Measurements from ENCODE around the gene CCDC88C.

Gene CCDC88C

DNA sequence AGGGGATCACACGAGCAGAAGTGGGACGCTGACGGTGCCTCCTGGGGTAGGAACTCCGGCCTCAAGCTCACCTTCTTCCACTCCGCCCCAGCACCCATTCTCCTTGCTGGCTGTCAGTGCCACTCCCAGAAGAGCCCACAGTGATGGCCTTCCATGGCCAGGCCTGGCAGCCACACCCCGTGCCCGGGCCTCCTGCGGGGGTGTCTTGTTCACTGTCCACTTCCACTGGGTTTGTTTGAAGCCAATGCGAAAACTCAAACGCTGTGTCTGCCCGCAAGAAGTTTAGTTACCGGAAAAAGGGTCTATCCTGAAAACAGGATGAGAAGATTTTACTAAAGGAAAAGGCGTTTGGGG is 38.1 kb downstream of the CCDC88C start:
- H2AFZ ChIP-seq (ENCODE audit: low read depth, low read length), result no peak overlapping the region
- DNase-seq (no peak), ATAC-seq (ENCODE audit: insufficient read depth, low read depth) (no peak)
- no peaks in the 10 kb centered on the region for H3K27me3 ChIP-seq (ENCODE audit: insufficient read depth, low read length, poor library complexity)
- H3K36me3 ChIP-seq (ENCODE audit: insufficient read depth, low read length), result peaks cover 27% of the 10 kb centered on the region
- H3K27ac ChIP-seq (ENCODE audit: low read length), result 0 out of 2 replicates have a peak overlapping the region, but pooled peaks have one; percentile 49
- H3K4me2 ChIP-seq (ENCODE audit: insufficient read depth, low read length), result no peak overlapping the region
- H3K4me3 ChIP-seq (ENCODE audit: low read depth in 1 of 2, low read length in 2 of 2), result no peak overlapping the region
- no peaks in the 10 kb centered on the region for H3K9me3 ChIP-seq (ENCODE audit: insufficient read depth, low read length, severe bottlenecking)
- peaks cover 94% of the 10 kb centered on the region for H4K20me1 ChIP-seq (ENCODE audit: insufficient read depth, low read length)
- peaks cover 39% of the 10 kb centered on the region for H3K4me1 ChIP-seq (ENCODE audit: insufficient read depth, low read length)
- H3K9ac ChIP-seq (ENCODE audit: low read depth, low read length), result no peak overlapping the region
- TF ChIP-seq EZH2 (IDR thresholded peaks at IDR 0.05; ENCODE audit: borderline replicate concordance, low read depth, low read length, severe bottlenecking), result no peak
- TF ChIP-seq, protein P1, sequence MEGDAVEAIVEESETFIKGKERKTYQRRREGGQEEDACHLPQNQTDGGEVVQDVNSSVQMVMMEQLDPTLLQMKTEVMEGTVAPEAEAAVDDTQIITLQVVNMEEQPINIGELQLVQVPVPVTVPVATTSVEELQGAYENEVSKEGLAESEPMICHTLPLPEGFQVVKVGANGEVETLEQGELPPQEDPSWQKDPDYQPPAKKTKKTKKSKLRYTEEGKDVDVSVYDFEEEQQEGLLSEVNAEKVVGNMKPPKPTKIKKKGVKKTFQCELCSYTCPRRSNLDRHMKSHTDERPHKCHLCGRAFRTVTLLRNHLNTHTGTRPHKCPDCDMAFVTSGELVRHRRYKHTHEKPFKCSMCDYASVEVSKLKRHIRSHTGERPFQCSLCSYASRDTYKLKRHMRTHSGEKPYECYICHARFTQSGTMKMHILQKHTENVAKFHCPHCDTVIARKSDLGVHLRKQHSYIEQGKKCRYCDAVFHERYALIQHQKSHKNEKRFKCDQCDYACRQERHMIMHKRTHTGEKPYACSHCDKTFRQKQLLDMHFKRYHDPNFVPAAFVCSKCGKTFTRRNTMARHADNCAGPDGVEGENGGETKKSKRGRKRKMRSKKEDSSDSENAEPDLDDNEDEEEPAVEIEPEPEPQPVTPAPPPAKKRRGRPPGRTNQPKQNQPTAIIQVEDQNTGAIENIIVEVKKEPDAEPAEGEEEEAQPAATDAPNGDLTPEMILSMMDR (IDR thresholded peaks at IDR 0.05; ENCODE audit: borderline replicate concordance, extremely low read depth, low read length, poor library complexity, severe bottlenecking), result no peak
- H3K79me2 ChIP-seq (ENCODE audit: insufficient read depth, low read length), result peaks cover 99% of the 10 kb centered on the region

DNA sequence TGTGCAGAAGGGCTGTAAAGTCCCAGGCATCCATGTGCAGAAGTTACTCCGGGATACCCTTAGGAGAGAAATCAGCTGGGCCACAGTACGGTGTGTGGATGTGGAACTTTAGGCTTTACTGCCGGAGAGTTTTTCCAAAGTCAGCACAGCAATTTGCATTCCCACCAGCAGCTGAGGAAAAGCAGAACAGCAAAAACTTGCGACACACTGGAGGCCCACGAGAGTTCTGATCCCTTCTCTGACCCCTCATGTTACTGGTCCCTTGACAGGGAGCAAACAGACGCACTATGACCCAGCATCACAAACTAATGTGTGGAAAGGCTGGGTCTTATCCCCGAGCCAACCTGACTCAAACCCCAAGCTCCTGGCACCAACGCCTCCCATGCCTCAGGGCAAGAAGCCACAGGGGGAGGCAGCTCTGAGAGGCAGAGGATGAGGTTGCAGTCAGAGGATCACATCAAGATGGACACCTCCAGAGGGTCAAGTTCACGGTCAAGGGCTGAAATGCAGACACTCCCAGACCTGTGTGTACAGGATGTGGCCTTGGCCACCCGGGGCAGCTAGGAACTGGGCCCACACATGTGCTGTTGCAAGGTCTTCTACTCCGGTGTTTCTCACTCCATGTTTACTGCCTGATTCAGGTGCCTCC is 38.6 kb downstream of the CCDC88C start:
- Histone ChIP-seq H3K36me3 (ENCODE audit: insufficient read depth, low read length) (peaks cover 28% of the 10 kb centered on the region), H3K27me3 (ENCODE audit: insufficient read depth, low read length, poor library complexity) (no peaks in the 10 kb centered on the region), H3K4me3 (ENCODE audit: low read depth in 1 of 2, low read length in 2 of 2) (no peak overlapping the region), H3K79me2 (ENCODE audit: insufficient read depth, low read length) (peaks cover 99% of the 10 kb centered on the region), H2AFZ (ENCODE audit: low read depth, low read length) (no peak overlapping the region), H3K4me1 (ENCODE audit: insufficient read depth, low read length) (peaks cover 44% of the 10 kb centered on the region), H3K9me3 (ENCODE audit: insufficient read depth, low read length, severe bottlenecking) (no peaks in the 10 kb centered on the region), H3K4me2 (ENCODE audit: insufficient read depth, low read length) (no peak overlapping the region), H4K20me1 (ENCODE audit: insufficient read depth, low read length) (peaks cover 96% of the 10 kb centered on the region), H3K9ac (ENCODE audit: low read depth, low read length) (no peak overlapping the region), H3K27ac (ENCODE audit: low read length) (peak overlapping the region; percentile 49)
- ATAC-seq (ENCODE audit: insufficient read depth, low read depth), result no peak
- TF ChIP-seq EZH2 (IDR thresholded peaks at IDR 0.05; ENCODE audit: borderline replicate concordance, low read depth, low read length, severe bottlenecking), result no peak
- TF ChIP-seq, protein P1 (IDR thresholded peaks at IDR 0.05; ENCODE audit: borderline replicate concordance, extremely low read depth, low read length, poor library complexity, severe bottlenecking), result no peak
- no peak for DNase-seq

DNA sequence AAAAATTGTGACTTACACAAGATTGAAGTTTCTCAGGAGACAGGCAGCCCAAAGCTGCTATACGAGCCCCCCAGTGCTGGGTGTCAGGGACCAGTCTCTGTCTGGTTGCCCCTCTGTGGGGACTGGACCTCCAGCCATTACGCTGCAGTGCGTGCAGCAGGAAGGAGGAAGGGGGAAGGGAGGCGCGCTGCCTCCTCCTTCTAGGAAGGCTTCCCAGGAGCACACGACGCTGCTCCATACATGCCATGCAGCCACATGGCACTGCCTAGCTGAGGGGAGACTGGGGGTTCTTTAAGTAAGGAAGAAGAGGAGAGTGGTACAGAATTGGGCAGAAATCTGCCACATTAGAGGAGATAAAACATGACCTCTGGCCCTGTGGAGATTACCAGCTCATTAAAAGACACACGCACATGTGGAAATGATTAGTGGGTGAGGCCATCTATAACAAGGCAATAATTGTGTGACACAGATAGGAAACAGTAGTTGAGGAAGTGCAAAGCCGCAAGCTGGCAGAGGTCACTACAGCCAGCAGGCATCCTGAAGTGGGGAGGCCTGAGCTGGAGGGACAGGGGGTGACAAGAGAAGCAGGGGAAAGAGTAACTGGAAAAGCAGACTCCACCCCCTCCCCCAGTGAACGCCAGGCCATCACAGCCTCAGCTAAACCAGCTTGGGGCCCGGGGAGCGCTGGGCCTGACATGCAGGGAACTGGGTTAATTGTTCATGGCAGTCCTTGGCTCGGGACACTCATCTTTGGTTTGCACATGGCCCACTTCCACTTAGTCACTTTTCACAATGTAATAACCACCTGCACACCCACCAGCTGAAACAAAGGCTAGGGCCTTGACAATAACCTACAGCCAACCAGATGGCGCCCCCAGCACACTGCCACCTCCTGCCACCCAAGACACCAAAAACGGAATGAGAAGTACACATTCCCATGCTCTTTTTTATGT is 39.6 kb downstream of the CCDC88C start:
- H3K4me2 ChIP-seq (ENCODE audit: insufficient read depth, low read length), result no peak overlapping the region
- H3K79me2 ChIP-seq (ENCODE audit: insufficient read depth, low read length), result peaks cover 97% of the 10 kb centered on the region
- peak overlapping the region; percentile 18 for H3K27ac ChIP-seq (ENCODE audit: low read length)
- TF ChIP-seq, protein P1 (IDR thresholded peaks at IDR 0.05; ENCODE audit: borderline replicate concordance, extremely low read depth, low read length, poor library complexity, severe bottlenecking), result no peak
- no peak for TF ChIP-seq EZH2 (IDR thresholded peaks at IDR 0.05; ENCODE audit: borderline replicate concordance, low read depth, low read length, severe bottlenecking)
- H3K9me3 ChIP-seq (ENCODE audit: insufficient read depth, low read length, severe bottlenecking), result no peaks in the 10 kb centered on the region
- no peak for ATAC-seq (ENCODE audit: insufficient read depth, low read depth)
- peaks cover 95% of the 10 kb centered on the region for H4K20me1 ChIP-seq (ENCODE audit: insufficient read depth, low read length)
- H2AFZ ChIP-seq (ENCODE audit: low read depth, low read length), result no peak overlapping the region
- no peaks in the 10 kb centered on the region for H3K27me3 ChIP-seq (ENCODE audit: insufficient read depth, low read length, poor library complexity)
- H3K36me3 ChIP-seq (ENCODE audit: insufficient read depth, low read length), result peaks cover 28% of the 10 kb centered on the region
- H3K4me3 ChIP-seq (ENCODE audit: low read depth in 1 of 2, low read length in 2 of 2), result no peak overlapping the region
- H3K9ac ChIP-seq (ENCODE audit: low read depth, low read length), result no peak overlapping the region
- peaks cover 54% of the 10 kb centered on the region for H3K4me1 ChIP-seq (ENCODE audit: insufficient read depth, low read length)
- no peak for DNase-seq

All from DND-41 (cell line).